ENCODE measurements around the gene UBE3B.

The UBE3B gene

GRCh38 chr12:109503611-109504010, 26.2 kb downstream of the UBE3B start:
- no peak overlapping the region for H3K4me3 ChIP-seq (ENCODE audit: low read length)
- no peak for TF ChIP-seq CTCF (conservative IDR thresholded peaks at IDR 0.05; ENCODE audit: low read length)
- DNase-seq (ENCODE audit: low read depth) = no peak

- DNase-seq (ENCODE audit: low read depth) = no peak
- TF ChIP-seq CTCF (conservative IDR thresholded peaks at IDR 0.05; ENCODE audit: low read length) = no peak
- no peak overlapping the region for H3K4me3 ChIP-seq (ENCODE audit: low read length)
Measured at GRCh38 chr12:109504068-109504467, 26.6 kb downstream of the UBE3B start.

GRCh38 chr12:109510196-109510595, 32.8 kb downstream of the UBE3B start:
- no peak for DNase-seq (ENCODE audit: low read depth)
- no peak for TF ChIP-seq CTCF (conservative IDR thresholded peaks at IDR 0.05; ENCODE audit: low read length)
- no peak overlapping the region for H3K4me3 ChIP-seq (ENCODE audit: low read length)

GRCh38 chr12:109512608-109513007, 35.2 kb downstream of the UBE3B start:
- TF ChIP-seq CTCF (conservative IDR thresholded peaks at IDR 0.05; ENCODE audit: low read length) = no peak
- DNase-seq (ENCODE audit: low read depth) = no peak
- no peak overlapping the region for H3K4me3 ChIP-seq (ENCODE audit: low read length)

- DNase-seq (ENCODE audit: low read depth) = no peak
- no peak overlapping the region for H3K4me3 ChIP-seq (ENCODE audit: low read length)
- TF ChIP-seq CTCF (conservative IDR thresholded peaks at IDR 0.05; ENCODE audit: low read length) = no peak
Measured at GRCh38 chr12:109513051-109513450, 35.6 kb downstream of the UBE3B start.

GRCh38 chr12:109513977-109514376, 36.5 kb downstream of the UBE3B start:
- no peak for TF ChIP-seq CTCF (conservative IDR thresholded peaks at IDR 0.05; ENCODE audit: low read length)
- H3K4me3 ChIP-seq (ENCODE audit: low read length) = no peak overlapping the region
- DNase-seq (ENCODE audit: low read depth) = no peak

- H3K4me3 ChIP-seq (ENCODE audit: low read length) = no peak overlapping the region
- no peak for TF ChIP-seq CTCF (conservative IDR thresholded peaks at IDR 0.05; ENCODE audit: low read length)
- DNase-seq (ENCODE audit: low read depth) = no peak
Measured at GRCh38 chr12:109517619-109518018, 40.2 kb downstream of the UBE3B start.

Measured in AG10803 (cell line).